ENCODE measurements around the gene DAP. TPM values are rescaled to one million over a fixed set of nuclear protein-coding genes. Genes with fewer than 3 reads are reported as not detected.

Gene DAP
- total RNA-seq, 1 experiment from 2014 or later: 47.2 TPM

- no peak overlapping the region for H3K18ac ChIP-seq (ENCODE audit: insufficient read length, low read depth, low read length)
- no peaks in the 10 kb centered on the region for H3K36me3 Mint-ChIP-seq (ENCODE audit: insufficient read depth in 1 of 3, low read depth in 3 of 3)
- H3K4me2 ChIP-seq (ENCODE audit: insufficient read depth, insufficient read length, low read length): no peak overlapping the region
- 0 out of 2 replicates have a peak, but pooled peaks cover under 1% of the 10 kb centered on the region for H3K27me3 Mint-ChIP-seq (ENCODE audit: low read depth)
- no peaks in the 10 kb centered on the region for H3K23me2 ChIP-seq (ENCODE audit: insufficient read length, low read depth, low read length, poor library complexity, severe bottlenecking)
- no peak overlapping the region for H3K27ac ChIP-seq (ENCODE audit: insufficient read length, low read depth, low read length)
- H4K91ac ChIP-seq (ENCODE audit: insufficient read length, low read depth, low read length): no peak overlapping the region
- no peak overlapping the region for H2BK5ac ChIP-seq (ENCODE audit: insufficient read length, low read length)
- H3K4me3 Mint-ChIP-seq: no peak overlapping the region
- H4K8ac ChIP-seq (replicated peaks; ENCODE audit: insufficient read length, low read depth, low read length): no peak overlapping the region
- no peak for DNase-seq
- TF ChIP-seq CTCF (conservative IDR thresholded peaks at IDR 0.05): no peak
- no peak overlapping the region for H3T11ph ChIP-seq (ENCODE audit: low read length)
- no peak overlapping the region for H3K4ac ChIP-seq (ENCODE audit: low read depth, low read length)
- H3K9me3 Mint-ChIP-seq: no peaks in the 10 kb centered on the region
- no peak overlapping the region for H3K27ac Mint-ChIP-seq
- no peak overlapping the region for H3K9ac ChIP-seq (ENCODE audit: extremely low read depth, insufficient read length, low read length)
- no peaks in the 10 kb centered on the region for H3K27me3 ChIP-seq (ENCODE audit: insufficient read depth, low read length)
- no peaks in the 10 kb centered on the region for H3K79me2 ChIP-seq (ENCODE audit: insufficient read depth, low read length)
- no peaks in the 10 kb centered on the region for H3K4me1 Mint-ChIP-seq
- H3K4me1 ChIP-seq (ENCODE audit: insufficient read depth, low read length): 0 out of 2 replicates have a peak, but pooled peaks cover 1% of the 10 kb centered on the region
- no peak overlapping the region for H4K5ac ChIP-seq (ENCODE audit: insufficient read length, low read depth, low read length)
- H3K14ac ChIP-seq (ENCODE audit: insufficient read depth, low read length): no peak overlapping the region
- no peaks in the 10 kb centered on the region for H3K79me1 ChIP-seq (ENCODE audit: insufficient read depth, low read depth, low read length, poor library complexity, severe bottlenecking)
- no peak overlapping the region for H2AFZ ChIP-seq (ENCODE audit: low read length)
- H2BK20ac ChIP-seq (ENCODE audit: low read depth, low read length, poor library complexity, severe bottlenecking): no peak overlapping the region
- H4K20me1 ChIP-seq (ENCODE audit: control insufficient read depth, insufficient read depth, insufficient read length): no peaks in the 10 kb centered on the region
- WGBS (ENCODE audit: extremely low coverage, insufficient read length, low lambda C conversion rate): no CpG with 5 or more reads among the region's 3 CpGs
- H2BK15ac ChIP-seq (ENCODE audit: low read depth, low read length): no peak overlapping the region
- no peak overlapping the region for H3K56ac ChIP-seq (ENCODE audit: insufficient read length, low read depth, low read length)
- no peak overlapping the region for H3K23ac ChIP-seq (ENCODE audit: insufficient read length, low read depth, low read length)
- H2BK120ac ChIP-seq (ENCODE audit: low read depth, low read length, poor library complexity, severe bottlenecking): no peak overlapping the region
- H2AK5ac ChIP-seq (ENCODE audit: insufficient read length, low read length): no peak overlapping the region
- no peaks in the 10 kb centered on the region for H3K9me3 ChIP-seq (ENCODE audit: control insufficient read depth, low read depth, low read length)
- no peak overlapping the region for H2BK12ac ChIP-seq (ENCODE audit: insufficient read length, low read depth, low read length)
Observed at GRCh38 chr5:10789726-10790125, 28.7 kb upstream of the DAP start.

Measured in H9 (cell line).